NCI-H2029 (cell line): Measurements from ENCODE around the gene MKNK2.
A peak's percentile ranks its signal among the peaks of the same experiment; 100 is the strongest.

Experiments used
- DNase-seq: peaks from one replicate; lab custom pipeline; 2025; lab: John Stamatoyannopoulos, UW

The MKNK2 gene

DNA sequence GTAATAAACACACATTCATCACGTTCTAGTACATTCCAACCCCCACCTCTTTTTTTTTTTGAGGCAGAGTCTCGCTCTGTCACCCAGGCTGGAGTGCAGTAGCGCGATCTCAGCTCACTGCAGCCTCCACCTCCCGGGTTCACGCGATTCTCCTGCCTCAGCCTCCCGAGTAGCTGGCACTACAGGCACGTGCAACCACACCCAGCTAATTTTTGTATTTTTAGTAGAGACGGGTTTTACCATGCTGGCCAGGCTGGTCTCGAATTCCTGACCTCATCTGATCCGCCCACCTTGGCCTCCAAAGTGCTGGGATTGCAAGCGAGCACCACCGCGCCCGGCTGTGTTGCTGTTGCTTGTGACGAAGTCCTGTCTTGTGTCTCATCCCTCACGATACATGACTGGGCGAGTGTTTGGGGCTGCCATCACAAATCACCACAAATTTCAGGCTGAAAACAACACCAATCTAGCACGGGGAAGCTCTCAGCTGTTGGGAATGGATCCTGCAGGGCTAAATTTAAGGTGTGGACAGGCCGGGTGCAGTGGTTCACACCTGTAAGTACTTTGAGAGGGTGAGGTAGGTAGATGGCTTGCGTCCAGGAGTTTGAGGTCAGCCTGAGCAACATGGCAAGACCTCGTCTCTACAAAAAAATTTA lies 29.4 kb upstream of the MKNK2 start:
- peak; percentile 33 for DNase-seq

- DNase-seq: no peak
Measured at GRCh38 chr19:2079865-2080301, 28.8 kb upstream of the MKNK2 start.

GRCh38 chr19:2079076-2079864 lies 28.2 kb upstream of the MKNK2 start:
- no peak for DNase-seq

DNA sequence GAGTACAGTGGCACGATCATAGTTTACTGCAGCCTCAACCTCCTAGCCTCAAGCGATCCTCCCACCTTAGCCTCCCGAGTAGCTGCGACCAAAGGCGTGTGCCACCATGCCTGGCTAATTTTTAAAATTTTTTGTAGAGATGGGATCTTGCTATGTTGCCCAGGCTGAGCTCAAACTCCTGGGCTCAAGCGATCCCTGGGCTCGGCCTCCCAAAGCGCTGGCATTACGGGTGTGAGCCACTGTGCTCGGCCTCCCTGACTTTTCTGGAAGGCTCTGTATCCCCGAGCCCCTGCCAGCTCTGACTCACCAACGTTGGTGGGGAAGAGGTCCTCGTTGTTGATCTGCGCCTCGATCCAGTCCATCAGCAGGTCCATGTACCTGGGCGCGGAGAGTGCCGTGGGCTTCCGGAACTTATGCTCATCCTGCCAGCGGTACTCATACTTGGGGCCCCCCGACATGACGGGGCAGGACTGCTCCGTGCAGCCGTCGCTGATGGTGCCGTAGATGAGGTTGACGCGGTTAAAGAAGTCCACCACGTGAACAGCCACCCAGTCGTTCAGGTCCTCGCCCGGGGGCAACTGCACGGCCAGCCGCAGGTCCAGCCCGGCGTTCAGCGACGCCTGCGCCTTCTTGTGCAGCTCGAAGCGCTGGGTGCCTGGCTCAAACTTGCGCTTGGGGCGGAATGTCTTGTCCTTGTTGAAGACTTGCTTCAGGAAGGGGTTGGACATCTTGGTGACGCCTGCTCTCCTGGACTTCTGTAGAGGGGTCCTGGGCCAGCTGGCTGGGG lies 27.0 kb upstream of the MKNK2 start:
- no peak for DNase-seq

- no peak for DNase-seq
Measured at GRCh38 chr19:2077398-2077797, 26.4 kb upstream of the MKNK2 start.

DNA sequence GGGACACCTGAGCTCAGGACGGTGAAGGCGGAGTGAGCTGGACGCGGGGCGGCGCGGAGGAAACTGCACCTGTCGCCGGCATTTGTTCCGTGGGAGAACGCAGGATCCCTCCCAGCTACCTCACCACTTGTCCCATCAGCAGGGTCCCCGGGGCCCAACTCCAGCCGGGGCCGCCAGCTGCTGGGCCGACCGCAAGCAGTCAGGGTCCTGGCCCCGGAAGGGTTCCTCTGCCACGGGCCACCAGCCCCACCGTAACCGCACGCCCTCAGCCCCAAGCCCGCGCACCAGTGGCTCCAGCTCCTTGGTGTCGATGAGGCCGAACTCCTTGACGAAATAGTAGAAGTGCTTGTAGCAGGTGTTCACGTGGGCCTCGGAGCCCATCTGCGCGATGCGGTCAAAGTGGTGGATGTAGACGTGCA lies 25.5 kb upstream of the MKNK2 start:
- no peak for DNase-seq

GRCh38 chr19:2072757-2073551 lies 21.9 kb upstream of the MKNK2 start:
- DNase-seq: no peak

DNA sequence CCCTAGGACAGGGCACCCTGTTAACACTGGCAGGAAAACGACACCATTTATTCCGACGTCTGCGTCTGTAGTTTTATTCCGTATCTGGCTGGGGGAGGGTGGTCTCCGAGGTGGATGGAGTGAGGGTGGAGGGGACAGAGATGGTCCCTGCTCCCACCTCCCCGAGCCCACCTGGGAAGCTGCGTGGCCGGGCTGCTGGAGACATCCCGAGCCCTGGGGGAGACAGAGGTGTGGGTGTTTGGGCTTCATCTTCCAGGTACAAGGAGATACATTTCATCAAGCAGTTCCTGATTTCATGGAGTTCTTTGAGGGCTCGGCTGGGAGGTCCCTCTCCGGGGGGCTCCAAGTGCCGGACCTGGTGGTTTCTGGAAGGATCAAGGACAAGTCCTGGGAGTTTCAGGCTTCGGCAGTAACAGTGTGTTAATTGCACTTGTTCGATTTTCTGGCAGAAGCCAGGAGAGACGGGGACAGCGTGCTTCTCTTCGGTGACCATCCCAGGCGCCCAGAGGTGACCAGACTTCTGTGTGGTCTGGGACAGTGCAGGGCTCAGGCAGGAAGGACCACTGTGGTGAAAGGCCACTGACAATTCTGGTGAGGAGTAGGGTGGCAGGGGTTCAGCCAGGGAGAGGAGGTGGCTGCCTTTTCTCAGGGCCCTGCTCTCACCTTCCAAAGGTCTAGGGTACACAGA lies 20.1 kb upstream of the MKNK2 start:
- no peak for DNase-seq

GRCh38 chr19:2070436-2070827 lies 19.4 kb upstream of the MKNK2 start:
- DNase-seq: no peak

DNA sequence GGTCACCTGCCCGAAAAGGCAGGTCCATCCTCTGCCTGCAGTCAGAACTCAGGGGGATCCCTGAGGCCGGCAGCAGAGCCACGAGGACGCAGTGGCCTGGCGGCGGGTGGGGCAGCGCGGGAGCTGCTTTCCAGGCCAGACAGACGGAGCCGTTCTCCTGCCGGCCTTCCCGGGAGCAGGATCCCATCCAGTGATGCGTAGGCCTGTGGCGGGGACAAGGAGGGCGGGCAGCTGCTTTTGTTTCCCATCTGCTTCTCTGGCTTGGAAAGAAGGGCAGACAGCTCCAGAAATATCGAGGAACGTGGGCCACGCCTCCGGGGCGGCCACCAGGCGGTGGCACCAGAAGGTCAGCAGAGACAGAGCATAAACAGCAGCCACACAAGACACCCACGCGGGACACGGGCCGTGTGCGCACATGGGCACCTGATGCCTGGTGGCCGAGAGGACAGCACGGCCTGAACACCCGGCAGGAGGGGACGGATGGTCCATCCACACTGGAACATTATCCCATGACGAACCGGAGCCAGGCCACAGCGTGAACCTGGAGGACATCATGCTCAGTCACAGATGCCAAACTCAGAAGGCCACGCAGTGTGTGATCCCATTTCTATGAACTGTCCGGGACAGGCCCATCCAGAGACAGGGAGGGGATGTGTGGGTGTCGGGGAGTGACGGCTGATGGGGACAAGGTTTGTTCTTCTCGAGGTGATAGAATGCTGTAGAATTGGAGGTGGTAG lies 13.9 kb upstream of the MKNK2 start:
- DNase-seq: no peak

DNA sequence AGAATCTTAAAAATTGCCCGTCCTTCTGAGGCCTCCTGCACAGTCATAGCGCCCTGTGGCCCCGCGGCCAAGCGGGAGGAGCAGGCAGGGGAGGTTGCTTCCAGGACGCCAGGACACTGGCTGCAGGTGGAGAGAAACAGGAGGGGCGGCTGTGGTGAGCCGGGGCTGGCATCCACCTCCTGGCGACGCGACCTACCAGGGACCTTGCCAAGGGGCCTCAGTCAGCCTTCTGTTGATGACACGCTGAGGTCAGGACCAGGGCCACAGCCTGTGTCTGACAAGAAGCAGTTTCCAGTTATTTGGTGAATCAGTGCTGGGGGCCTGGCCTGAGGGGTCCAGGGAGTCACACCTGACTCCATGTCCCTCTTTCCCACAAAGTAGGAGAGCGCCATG lies 13.3 kb upstream of the MKNK2 start:
- no peak for DNase-seq

- DNase-seq: no peak
Measured at GRCh38 chr19:2063824-2064223, 12.8 kb upstream of the MKNK2 start.

- no peak for DNase-seq
Measured at GRCh38 chr19:2062770-2063169, 11.7 kb upstream of the MKNK2 start.

DNA sequence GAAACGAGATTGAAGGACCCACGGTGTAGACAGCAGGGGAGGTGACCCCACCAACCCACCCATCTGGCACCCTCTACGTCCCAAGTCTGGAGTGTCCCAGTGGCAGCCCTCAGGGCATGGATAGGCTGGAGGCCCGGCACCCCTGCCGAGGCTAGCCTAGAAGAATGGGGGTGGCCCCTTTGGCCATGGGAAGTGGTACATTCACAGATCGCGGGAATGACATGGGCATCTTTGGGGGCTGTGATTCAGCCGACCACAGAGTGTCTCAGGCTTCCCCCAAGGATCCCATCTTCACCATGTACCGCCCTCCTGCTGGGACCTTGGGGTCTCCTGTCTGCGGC lies 11.3 kb upstream of the MKNK2 start:
- DNase-seq: no peak

GRCh38 chr19:2061495-2062388 lies 10.7 kb upstream of the MKNK2 start:
- peak; percentile 98 for DNase-seq

DNA sequence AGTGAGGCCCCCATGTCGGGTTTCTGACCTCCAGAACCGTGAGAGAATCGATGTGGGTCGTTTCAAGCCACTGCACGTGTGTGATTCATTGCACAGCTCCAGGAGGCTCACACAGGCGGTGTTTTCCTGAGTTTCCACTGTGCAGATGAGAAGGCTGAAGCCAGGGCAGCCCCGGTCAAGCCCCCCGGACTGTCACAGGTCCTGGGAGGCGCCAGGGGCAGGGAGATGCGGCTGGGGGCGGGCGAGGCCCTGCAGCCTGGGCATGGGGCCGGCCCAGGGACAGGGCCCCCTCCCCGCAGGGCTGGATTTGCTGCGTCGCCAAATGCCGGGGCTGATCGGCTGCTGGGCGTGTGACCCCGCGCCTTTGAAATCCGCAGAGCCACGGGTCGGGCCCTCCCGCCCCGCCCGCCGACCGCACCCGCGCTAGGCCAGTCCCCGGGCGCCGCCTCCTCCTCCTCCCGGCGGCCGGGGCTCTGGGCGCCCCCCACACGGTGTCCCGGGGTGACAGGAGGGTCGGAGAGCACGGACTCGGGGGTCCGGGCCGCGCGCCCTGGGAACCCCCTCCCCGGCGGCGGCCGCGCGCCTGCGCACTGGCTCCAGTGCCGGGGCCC lies 9.9 kb upstream of the MKNK2 start:
- DNase-seq: peak; percentile 32

- peak; percentile 92 for DNase-seq
Measured at GRCh38 chr19:2059422-2060201, 8.6 kb upstream of the MKNK2 start.

DNA sequence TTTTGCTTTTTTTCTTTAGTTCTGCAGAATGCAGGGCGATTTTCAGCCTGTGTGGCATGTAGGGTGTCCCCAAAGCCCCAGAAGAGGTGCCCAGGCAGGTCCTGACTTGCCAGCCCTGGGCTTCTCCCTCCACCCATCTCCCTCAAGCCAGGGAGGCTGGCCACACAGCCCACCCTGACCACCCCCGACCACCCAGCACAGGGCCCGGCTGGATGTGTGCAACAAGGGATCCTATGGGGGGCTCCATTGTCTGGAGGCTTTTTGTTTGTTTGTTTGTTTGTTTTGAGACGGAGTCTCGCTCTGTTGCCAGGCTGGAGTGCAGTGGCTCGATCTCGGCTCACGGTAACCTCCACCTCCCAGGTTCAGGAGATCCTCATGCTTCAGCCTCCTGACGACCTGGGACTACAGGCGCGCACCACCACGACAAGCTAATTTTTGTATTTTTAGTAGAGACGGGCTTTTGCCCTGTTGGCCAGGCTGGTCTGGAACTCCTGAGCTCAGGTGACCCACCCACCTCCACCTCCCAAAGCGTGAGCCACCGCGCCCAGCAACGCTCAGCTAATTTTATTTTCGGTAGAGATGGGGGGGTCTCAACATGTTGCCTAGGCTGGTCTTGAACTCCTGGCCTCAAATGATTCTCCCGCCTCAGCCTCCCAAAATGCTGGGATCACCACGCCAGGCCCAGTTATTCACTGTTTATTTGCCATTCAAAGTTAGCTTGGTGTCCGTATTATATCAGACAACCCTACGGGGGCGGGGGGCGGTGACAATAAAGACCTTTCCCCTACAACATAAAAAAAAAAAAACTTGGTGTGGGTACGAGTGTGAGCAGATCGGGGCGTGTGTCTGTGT lies 7.8 kb upstream of the MKNK2 start:
- no peak for DNase-seq
